GM13976 (cell line): ENCODE measurements around the gene BBC3.
A peak's percentile ranks its signal among the peaks of the same experiment; 100 is the strongest.
"Not testable (repeated sequence)": the region's sequence is repeated elsewhere in the genome, so short reads cannot be mapped to it uniquely, and the experiment has no call there.

Experiments
- DNase-seq: peaks from one replicate; pipeline ENCODE4 v3.0.0; 2012; ENCODE audit warnings: low spot score
- in situ Hi-C: fragments of 300-500 bp; cut with MboI; formaldehyde crosslinking; loops from one replicate; pipeline ENCODE4 v1.12.0; 2022; ENCODE audit warnings: low sequenced_read_pairs, mixed read lengths, inconsistent platforms; ENCODE audit not compliant: unreplicated experiment
- TF ChIP-seq, protein P1 (sequence below): IDR thresholded peaks from 2 replicates; pipeline ENCODE4 v1.5.1; 2012; ENCODE audit warnings: borderline replicate concordance, mild to moderate bottlenecking; ENCODE audit not compliant: insufficient read depth; ENCODE audit errors: extremely low read depth, missing control alignments, control extremely low read depth

The BBC3 gene, protein sequence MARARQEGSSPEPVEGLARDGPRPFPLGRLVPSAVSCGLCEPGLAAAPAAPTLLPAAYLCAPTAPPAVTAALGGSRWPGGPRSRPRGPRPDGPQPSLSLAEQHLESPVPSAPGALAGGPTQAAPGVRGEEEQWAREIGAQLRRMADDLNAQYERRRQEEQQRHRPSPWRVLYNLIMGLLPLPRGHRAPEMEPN

DNA sequence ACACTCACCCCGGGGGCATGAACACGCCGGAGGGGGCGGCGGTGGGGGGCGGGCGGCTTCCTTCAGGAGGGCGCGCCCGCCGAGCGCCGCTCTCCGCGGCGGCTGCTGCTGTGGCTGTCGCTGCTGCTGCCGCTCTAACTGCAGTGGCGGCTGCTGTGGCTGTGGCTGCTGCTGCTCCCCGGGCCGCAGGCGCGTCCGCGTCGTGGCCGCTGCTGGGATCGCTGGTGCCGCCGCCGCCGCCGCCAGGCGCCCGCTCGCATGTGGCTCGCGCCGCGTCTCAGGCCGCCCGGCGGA lies at the start of gene BBC3:
BBC3 (minus strand) TSS at position 279 of the 294 bp plus-strand sequence. CDS start 2,768 bp downstream, outside the sequence.
- DNase-seq = no peak
- TF ChIP-seq, protein P1, sequence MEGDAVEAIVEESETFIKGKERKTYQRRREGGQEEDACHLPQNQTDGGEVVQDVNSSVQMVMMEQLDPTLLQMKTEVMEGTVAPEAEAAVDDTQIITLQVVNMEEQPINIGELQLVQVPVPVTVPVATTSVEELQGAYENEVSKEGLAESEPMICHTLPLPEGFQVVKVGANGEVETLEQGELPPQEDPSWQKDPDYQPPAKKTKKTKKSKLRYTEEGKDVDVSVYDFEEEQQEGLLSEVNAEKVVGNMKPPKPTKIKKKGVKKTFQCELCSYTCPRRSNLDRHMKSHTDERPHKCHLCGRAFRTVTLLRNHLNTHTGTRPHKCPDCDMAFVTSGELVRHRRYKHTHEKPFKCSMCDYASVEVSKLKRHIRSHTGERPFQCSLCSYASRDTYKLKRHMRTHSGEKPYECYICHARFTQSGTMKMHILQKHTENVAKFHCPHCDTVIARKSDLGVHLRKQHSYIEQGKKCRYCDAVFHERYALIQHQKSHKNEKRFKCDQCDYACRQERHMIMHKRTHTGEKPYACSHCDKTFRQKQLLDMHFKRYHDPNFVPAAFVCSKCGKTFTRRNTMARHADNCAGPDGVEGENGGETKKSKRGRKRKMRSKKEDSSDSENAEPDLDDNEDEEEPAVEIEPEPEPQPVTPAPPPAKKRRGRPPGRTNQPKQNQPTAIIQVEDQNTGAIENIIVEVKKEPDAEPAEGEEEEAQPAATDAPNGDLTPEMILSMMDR = no peak
- in situ Hi-C loops = no loop called here

DNA sequence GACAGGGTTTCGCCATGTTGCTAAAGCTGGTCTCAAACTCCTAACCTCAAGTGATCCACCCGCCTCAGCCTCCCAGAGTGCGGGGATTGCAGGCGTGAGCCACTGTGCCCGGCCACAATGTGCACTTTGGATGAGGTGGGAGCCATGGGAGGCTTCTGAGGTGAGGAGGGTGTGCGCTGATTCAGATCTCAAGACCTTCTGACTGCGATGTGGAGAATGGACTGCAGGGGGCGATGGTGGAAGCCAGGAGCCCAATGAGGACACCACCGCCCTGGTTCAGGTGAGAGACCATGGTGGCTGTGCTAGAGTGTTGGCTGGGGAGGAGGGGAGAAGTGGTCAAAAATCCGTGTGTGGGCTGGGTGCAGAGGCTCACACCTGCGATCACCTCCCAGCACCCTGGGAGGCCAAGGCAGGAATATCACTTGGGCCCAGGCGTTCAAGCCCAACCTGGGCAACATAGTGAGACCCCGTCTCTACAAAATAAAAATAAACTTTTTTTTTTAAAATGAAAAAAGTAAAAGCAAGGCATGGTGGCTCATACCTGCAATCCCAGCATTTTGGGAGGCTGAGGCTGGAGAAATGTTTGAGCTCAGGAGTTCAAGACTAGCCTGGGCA lies 49.3 kb upstream of the BBC3 start:
- DNase-seq = peak; percentile 50
- TF ChIP-seq, protein P1 = peak; percentile 50
- in situ Hi-C loops = no loop called here

DNA sequence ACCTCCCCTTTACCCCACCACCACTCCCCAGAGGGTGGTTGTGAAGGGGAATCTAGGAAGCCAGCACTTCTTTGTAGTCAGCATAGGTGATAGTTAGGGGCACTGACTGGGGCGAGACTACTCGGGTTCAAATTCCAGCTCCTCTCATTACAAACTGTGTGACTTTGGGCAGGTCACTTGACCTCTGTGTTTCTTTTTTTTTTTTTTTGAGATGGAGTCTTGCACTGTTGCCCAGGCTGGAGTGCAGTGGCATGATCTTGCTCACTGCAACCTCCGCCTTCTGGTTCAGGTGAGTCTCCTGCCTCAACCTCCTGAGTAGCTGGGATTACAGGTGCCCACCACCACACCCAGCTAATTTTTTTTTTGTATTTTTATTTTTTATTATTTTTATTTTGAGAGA lies 45.5 kb upstream of the BBC3 start:
- DNase-seq, in situ Hi-C loops: not testable (repeated sequence)

DNA sequence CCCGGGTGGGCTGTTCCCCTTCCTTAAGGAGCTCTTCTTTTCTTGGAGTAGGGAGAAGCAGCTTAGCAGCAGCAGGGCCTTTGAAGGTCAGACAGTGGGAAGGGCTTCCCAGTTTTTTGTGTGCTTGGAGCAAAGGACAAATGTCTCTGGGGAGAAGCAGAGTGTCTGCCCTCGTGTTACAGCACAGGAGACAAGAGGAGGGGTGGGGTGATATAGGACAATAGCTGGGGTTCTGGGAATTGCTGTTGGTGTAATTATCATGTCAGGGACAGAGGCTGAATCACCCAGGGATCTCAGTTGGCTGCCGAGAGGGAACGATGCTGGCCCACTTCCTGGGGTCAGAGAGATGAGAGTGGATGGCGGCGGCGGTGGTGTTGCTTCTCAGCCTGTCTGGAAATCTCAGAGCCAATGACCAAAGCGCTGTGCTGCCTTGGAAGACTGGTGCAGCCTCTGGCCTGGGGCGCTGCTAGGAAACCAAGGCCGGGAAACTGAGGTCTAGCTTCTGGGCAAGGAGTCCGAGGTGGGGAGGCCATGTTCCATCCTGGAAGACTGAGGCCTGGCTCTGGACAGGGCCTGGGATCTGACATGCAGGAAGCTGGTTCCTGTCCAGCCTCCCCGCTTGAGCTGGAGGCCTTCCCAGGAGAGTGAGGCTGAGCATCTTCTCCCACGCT lies 44.9 kb upstream of the BBC3 start:
- in situ Hi-C loops = no loop called here
- no peak for DNase-seq
- TF ChIP-seq, protein P1 = no peak

DNA sequence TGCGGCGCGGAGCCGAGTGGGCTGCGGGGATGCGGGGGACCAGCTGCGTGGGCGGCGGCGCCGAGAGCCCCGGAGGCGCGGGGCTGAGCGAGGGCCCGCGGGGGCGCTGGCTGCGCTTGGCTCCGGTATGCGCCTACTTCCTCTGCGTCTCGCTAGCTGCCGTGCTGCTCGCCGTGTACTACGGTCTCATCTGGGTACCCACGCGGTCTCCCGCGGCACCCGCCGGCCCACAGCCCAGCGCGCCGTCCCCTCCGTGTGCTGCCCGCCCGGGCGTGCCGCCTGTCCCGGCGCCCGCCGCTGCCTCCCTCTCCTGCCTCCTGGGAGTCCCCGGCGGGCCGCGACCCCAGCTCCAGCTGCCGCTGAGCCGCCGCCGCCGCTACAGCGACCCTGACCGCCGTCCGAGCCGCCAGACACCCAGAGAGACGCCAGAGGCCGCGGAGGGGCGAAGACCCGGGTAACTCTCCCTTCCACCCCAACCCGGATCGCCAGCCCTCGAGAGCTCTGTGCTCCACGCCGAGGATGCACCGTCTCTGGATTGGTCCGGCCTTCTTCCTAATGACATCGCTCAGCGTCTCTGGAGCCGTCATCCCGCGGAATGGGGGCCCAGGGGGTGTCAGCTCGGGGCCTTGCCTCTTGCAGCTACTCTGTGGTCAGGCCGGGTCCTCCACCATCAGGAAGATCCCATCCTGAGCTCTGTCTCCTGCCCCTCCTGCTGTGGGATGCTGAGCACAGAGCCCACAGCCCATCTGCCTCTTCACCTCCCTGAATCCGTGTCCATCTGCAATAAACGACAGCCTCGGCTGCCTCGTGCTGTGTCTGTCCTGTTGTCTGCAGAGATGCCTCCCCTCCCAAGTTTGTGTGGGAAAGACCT lies 44.1 kb upstream of the BBC3 start:
- in situ Hi-C loops = no loop called here
- no peak for DNase-seq

DNA sequence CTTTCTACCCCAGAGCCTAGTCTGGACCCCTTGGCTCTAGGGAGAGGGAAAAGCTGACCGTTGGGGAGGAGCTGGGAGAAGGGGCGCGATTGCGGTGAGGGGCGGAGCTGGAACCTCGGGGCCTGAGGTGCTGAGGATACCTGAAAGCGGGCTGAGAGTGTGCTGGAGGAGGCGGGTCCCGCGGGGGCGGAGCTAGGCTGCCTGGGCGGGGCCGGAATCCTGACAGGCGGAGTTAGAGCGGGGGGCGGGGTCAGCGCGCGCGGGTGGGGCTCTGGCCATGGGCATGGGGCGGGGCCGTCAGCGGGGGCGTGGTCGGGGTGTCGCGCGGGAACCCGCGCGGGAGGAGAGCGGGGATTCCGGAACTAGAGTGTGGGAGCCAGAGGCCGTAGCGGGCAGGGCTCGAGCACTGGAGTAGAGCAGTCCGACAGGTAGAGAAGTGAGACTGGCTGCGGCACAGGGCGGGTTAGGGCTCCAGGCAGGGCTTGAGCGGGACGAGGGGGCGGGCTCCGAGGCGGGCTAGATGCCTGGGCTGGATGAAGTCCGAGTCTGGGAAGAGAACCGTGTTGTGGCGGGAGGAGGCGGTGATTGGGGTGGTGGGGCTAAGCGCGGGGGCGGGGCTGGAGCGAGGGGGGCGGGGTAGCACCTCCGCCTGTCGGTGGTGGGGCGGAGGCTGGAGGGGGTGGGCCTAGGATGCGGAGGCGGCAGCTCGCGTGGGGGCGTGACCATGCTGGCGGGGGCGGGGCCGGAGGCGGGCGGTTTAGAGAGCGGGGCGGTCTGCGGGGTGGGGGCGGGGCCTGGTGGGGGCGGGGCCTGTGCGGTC lies 43.3 kb upstream of the BBC3 start, which contains the start of gene INAFM1:
INAFM1 (plus strand) TSS at position 815 of the 820 bp plus-strand sequence. CDS start 35 bp downstream, outside the sequence.
- in situ Hi-C loops = no loop called here
- TF ChIP-seq, protein P1 = no peak
- peak; percentile 97 for DNase-seq

More for the DNA sequence above, 44.1 kb upstream of the BBC3 start:
- TF ChIP-seq, protein P1 = no peak
